Daoy (cell line): ENCODE data around the gene LONRF2. TPM values are rescaled to one million over a fixed set of nuclear protein-coding genes. Genes with fewer than 3 reads are reported as not detected.

Experiments used
- DNase-seq: peaks from one replicate; pipeline ENCODE4 v3.0.0-alpha.2; 2015; ENCODE audit warnings: low read depth
- total RNA-seq: library from RNA; depleted of rRNA; stranded (reverse); fragments of >200 nt; shearing (Covaris generic); gene quantifications from 2 replicates; pipeline ENCODE4 v1.2.3, GENCODE V29; 2014

The LONRF2 gene
- total RNA-seq, 1 experiment from 2014 or later = 0.17 TPM

- no peak for DNase-seq
Measured at GRCh38 chr2:100301881-100302584, 20.3 kb downstream of the LONRF2 start.

- no peak for DNase-seq
Measured at GRCh38 chr2:100299548-100299947, 22.8 kb downstream of the LONRF2 start.

GRCh38 chr2:100297511-100297910 lies 24.8 kb downstream of the LONRF2 start:
- DNase-seq = no peak

GRCh38 chr2:100294162-100294497 lies 28.2 kb downstream of the LONRF2 start:
- DNase-seq = no peak

GRCh38 chr2:100293341-100294161 lies 28.8 kb downstream of the LONRF2 start:
- DNase-seq = peak; percentile 18

GRCh38 chr2:100292022-100292580 lies 30.2 kb downstream of the LONRF2 start:
- peak; percentile 92 for DNase-seq

GRCh38 chr2:100291152-100291970 lies 30.9 kb downstream of the LONRF2 start:
- peak; percentile 96 for DNase-seq

GRCh38 chr2:100290718-100291151 lies 31.6 kb downstream of the LONRF2 start:
- DNase-seq = no peak

GRCh38 chr2:100289020-100289419 lies 33.3 kb downstream of the LONRF2 start:
- no peak for DNase-seq

GRCh38 chr2:100286318-100286717 lies 36.0 kb downstream of the LONRF2 start:
- DNase-seq = no peak

- no peak for DNase-seq
Measured at GRCh38 chr2:100285691-100286090, 36.6 kb downstream of the LONRF2 start.

GRCh38 chr2:100285011-100285410 lies 37.3 kb downstream of the LONRF2 start:
- no peak for DNase-seq

GRCh38 chr2:100283724-100284501 lies 38.4 kb downstream of the LONRF2 start:
- peak; percentile 48 for DNase-seq

GRCh38 chr2:100281521-100282438 lies 40.5 kb downstream of the LONRF2 start:
- no peak for DNase-seq

GRCh38 chr2:100279586-100280534 lies 42.4 kb downstream of the LONRF2 start:
- DNase-seq = no peak

- DNase-seq = no peak
Measured at GRCh38 chr2:100278986-100279385, 43.3 kb downstream of the LONRF2 start.

- no peak for DNase-seq
Measured at GRCh38 chr2:100278501-100278900, 43.8 kb downstream of the LONRF2 start.

GRCh38 chr2:100277540-100278207 lies 44.6 kb downstream of the LONRF2 start:
- no peak for DNase-seq
